GM21619 (cell line): Measurements from ENCODE around the gene TFIP11.

Experiments used
- ATAC-seq: cut with Tn5 transposase; IDR thresholded peaks from one replicate; pipeline ENCODE4 v1.9.1; 2021; ENCODE audit not compliant: unreplicated experiment

TFIP11 gene

DNA sequence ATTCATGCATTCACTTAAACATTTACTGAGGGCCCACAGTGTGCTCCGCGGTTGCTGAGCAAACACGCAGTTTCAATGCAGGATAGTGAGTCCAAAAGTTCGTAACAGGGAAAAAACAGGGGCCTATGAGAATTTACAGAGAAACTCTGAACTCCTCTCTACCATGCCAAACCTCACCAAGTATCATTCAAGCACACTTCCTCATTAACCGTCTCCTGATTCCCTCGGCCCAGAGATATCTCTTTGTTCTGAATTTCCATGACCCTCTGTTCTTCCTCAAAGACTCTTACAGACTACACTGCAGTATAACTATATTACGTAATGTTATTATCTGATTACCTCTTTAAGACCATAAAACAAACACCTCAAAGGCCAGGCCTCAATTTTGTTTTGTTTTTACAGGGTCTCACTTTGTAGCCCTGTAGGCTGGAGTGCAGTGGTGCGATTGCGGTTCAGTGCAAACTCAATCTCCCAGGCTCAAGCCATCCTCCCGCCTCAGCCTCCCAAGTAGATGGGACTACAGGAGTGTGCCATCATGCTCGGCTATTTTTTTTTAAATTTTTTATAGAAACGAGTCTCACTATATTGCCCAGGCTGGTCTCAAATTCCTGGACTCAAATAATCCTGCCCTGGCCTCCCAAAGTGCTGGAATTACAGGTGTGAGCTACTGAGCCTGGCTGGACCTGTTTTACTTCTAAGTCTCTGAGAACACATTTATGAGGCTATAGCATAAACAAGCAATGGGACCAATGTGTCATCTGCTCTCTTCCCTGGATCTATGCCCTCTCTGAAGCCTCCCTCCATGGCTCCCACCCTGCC is 32.3 kb downstream of the TFIP11 start:
- ATAC-seq: no peak

DNA sequence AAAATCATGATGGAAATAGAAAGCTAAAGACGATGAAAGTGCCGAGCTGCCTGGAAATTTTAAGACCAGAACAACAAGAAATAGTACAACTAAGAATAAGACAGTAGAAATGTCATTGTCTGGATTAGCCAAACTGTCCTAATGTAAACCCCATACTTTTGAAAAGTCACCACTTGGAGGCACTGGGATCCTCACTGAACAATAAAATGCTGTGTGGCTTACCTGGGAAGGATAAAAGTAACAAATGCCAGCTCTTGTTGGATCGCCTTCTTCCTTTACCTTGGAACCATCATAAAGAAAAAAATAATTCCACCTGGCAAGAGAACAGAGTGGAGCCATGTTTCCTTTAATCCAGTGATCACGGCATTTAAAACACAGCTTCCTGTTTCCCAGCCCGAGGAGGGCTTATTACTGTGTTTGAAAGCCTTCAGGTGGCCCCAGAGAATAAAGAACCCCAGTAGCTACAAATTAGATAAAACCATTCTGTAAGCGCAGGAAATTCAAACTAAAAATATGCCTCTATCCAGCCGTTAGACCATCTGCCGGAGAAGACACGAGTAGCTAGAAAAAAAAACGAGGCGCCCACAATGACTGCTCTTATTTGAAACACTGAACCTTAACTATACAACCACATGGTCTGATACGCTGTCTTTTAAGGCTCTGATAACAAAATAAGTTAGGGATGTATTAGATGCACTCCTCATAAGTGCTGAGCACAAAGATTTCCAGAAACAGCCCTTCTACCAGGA is 33.1 kb downstream of the TFIP11 start:
- ATAC-seq: no peak

DNA sequence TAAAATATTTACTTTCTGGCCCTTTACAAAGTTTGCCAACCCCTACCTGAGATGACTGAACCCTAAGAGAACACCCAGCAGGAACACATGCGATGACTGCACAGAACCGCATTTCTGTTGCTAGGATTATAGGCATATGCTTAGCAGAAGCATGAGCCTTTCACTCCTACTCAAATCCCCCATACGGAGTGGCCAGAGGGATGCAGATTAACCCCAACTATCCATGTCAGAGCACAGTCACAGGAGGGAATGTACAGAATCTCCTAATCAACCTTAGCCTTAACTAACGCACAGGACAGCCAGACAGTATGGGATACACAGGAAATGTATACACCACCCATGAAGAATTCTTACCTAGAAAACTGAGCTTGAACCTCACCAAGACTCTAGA is 34.9 kb downstream of the TFIP11 start:
- ATAC-seq: no peak

DNA sequence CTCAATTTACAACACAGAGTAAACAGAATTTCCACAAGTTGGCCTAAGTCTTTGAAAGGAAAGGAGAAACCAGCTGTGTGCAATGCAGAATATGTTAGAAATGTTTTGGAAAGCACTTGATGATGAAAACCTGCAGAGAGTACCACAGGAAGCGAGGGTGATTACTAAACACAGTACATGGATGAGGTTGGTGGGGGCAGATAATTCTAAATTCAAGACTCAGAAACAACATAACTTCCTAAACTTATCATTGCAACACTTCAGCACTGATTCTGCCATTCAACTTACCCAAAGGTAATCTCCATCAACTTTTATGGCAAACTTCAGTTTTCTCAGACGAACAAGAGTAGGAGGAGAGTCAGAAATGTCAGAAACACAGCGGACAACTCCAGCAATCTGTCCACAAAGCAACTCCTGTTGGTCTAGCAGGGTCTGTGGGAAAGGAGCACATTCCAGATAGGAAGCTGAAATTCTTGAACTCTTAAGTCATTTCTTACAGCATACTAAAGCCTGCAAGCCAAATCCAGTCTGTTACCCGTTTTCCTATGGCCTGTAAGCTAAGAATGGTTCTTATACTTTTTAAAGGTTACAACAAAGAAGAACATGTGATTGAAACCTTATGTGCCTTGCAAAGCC is 35.5 kb downstream of the TFIP11 start:
- no peak for ATAC-seq

DNA sequence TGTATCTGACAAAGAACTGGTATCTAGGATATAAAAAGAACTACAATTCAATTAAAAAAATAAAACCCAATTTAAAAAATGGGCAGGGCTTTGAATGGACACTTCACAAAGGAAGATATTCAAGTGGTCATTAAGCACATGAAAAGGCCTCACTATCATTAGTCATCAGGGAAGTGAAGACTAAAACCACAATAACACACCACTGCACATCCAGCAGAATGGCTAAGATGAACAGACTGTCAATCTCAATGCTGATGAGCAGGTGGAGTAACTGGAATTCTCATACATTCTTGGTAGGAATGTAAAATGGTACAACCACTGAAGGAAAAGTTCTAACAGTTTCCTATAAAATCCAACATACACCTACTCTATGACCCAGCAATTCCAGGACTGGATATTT is 37.6 kb downstream of the TFIP11 start:
- ATAC-seq: no peak

DNA sequence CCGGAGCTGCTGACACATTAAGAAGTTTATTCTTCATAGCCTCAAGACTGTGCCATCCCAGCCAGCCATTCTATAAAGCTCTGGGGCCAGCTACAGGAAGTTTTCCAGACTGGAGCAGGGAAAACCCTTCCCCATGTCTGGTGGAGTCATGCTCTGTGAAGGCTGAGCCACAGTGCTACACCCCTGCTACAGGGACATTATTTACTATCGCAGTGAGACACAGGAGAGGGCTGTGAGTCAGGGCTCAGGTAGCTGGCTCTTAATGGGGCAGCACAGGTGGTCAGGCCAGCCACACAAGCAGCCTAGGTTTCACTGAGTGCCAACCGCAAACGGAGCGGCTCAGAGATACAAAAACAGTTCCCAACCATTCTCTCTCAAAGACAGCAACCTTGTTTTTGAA is 40.8 kb downstream of the TFIP11 start:
- ATAC-seq: no peak

DNA sequence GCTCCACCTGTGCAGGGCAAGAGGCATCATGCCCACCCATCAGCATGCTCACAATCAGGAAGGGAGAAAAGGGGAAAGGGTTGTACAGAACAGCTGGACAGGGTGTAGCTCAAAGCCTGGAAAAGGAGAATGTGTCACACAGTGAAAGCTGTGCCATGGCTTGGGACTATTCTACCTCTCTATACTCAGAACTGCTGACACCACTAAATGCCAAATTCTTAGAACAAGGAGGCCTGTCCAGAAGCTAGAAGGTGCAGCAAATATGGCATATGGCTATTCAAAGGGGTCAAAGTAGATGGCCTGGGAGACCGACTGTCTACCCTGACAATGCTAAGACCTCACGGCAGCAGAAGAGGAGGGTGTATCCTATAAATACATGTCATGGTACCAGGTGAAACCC is 41.5 kb downstream of the TFIP11 start:
- ATAC-seq: no peak

DNA sequence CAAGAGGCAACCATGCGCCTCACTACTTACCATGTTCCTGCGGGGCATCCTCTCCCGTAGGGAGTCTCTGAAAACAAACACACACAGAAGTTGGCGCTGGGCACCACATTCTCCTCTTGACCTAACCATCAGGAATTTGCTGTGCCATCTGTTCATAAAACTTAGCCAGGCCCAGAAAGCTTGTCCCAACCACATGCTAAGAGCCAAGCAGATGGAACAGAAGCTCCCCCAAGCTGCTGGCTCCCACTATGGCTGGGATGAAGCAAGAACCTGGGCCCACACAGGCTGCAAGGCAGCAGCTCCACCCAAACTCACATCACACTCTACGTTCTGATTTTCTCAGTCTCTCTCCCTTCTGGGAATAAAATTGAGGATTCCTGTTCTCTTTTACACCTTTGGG is 46.1 kb downstream of the TFIP11 start:
- ATAC-seq: no peak

DNA sequence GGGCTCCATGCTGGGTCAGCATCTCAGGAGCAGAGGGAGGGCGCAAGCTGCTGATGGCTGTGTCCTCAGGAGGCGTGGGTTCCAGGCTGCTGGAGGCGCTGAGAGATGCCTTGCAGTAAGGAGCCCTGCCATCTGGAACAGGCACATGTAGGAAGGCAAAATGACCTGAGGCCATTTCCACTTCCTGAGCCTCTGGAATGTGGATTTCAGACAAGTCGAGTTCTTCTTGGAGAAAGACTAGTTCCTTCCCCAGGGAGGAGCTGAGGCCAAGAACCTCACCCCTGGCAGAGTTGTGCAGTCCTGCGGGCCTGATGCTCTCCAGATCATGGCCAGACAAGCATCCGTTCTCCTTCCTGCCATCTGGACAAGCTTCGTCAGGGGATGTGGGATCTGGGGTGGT is 48.0 kb downstream of the TFIP11 start:
- no peak for ATAC-seq

DNA sequence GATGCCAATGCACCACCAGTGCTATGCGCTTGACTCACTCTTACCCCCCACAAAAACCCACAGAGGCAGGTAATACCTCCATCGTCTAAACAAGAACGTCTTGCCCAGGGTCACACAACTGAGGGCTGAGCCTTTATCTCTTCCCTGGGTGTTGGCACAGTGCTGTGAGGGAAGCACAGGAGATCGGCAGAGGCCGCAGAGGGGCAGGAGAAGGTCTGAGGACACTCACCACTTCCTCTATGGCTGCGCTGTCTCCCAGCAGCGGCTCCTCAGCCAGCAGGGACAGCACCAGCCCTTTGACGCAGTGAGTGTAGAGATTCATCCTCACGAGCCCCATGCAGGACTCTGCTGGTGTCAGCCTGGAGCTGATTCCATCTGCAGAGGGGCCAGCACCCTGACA is 48.6 kb downstream of the TFIP11 start:
- no peak for ATAC-seq

DNA sequence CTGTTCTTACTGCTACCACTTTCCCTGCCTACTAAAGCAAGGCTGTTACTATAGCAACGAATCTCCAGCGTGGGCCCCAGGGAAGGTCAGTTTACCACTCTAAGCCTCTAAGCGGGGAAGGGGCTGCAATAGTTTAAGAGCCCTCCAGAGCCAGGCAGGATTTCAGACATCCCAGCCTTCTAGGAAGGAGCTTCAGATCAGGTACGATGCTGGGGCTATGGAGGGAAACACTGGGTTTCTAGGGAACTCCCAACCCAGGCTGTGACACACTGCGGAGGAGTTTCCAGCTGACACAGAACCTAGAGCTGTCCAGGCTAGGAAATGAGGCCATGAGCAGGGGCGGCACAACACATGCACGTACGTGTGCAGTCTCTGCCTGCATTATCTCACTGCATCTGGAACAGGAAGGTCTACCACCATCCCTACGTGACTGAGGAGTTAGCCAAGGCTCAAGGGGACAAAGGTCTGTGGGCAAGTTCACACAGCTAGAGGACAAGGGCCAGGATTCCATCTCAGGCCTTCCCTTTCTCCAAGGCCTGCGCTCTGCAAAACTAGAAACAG is 49.1 kb downstream of the TFIP11 start:
- no peak for ATAC-seq

DNA sequence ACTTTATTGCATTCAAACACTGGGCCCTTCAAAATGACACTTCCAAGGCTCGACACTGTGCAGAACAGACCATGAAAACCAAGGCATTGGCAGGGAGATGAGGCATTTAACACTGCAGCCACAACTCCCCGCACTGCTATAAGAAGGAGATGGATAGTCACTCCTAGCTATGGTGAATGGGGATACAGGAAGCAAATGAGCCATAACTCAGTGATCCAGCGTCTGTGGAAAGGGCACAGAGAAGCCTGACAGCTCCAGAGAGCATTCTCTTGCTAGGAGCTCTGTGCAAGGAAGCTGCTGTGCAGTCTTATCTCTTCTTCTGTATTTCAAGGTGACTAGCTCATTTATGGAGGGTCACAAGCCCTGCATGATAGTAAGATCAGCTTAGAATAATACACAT is 49.6 kb downstream of the TFIP11 start:
- ATAC-seq: no peak

DNA sequence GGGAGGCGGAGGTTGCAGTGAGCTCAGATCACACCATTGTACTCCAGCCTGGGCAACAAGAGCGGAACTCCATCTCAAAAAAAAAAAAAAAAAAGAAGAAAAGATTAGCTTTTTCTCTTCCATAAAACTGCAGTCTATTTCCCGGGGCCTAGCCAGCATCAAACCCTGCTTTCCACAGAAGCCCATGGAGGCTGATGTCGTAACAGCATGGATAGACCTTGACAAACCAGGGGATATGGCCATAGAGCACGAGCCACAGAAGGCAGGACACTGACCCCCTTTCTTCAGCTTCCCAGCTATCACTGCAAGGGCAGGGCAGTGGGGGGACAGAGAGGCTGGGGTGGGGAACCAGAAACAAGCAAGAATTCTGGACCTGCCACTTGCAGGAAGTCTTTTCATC is 50.2 kb downstream of the TFIP11 start:
- no peak for ATAC-seq

DNA sequence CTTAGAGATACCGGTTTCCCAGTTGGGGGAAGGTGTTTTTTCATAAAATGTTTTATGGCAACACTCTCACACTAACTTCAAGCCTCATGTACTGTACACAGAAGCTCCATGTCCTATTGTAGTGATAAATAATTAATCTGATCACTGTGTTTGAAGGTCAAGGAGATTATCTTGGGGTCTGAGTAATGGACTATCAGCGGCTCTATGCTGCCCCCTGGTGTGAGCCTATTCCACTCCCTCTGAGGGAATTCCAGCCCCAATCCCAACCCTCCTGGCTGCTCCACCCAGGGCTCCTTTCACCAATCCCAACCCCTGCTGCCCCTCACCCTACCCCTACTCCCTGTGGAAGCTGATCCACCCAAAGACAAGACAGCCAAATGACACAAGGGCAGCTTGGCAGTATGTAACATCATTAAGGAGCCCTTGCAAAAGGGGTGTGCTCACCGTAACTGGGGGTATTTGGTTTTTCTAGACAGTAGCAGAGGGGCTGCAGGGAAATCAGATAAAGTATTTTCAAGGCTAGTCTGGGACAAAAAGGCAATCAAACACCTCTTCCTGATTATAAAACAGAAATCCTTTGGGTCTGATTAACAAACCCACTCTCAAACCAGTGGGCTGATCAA is 51.0 kb downstream of the TFIP11 start:
- no peak for ATAC-seq

DNA sequence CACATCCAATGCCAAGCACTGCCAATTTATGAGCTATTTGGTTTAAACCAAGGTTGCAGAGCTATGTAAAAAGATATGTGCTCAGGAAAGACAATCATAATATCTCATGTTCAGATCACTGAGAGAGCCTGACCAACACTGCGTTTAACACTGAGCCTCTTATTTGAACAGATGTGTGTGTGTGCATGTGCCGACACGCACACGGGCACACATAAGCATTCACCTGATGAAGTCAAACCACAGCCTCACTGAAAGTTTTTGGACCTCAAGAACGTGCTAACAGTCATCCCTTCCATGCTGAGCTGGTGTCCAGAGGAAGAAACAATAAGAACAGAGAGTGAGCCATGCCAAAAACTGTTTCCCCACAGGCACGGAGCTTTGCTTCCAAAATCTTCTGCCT is 52.1 kb downstream of the TFIP11 start:
- no peak for ATAC-seq

DNA sequence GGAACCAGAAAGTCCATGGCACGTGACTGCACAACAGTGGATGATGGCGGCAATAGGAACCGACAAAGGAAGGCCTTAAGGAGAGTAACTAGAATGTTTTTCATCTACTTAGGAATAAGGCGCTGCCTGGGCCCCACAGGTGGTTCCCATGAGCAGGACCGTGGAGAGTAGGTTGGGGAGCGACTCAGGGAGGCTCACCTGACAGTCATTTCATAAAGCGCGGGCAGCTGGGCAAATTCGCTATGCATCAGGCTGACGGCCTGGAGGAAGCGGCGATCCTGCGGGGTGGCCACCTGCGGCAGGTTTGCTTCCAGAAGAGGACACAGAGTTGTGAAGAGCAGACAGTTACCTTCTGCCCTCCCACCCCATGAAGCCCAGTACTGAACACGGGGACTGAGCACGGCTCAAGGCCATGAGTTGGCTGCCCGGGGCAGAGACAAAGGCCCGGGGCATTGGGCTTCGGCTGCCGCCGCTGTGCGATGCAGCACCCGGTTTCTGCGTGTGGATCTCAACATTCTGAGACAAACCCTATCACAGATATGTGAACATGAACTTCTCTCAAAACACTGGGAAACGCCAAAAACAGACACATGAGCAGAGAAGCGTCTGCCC is 54.5 kb downstream of the TFIP11 start:
- no peak for ATAC-seq

DNA sequence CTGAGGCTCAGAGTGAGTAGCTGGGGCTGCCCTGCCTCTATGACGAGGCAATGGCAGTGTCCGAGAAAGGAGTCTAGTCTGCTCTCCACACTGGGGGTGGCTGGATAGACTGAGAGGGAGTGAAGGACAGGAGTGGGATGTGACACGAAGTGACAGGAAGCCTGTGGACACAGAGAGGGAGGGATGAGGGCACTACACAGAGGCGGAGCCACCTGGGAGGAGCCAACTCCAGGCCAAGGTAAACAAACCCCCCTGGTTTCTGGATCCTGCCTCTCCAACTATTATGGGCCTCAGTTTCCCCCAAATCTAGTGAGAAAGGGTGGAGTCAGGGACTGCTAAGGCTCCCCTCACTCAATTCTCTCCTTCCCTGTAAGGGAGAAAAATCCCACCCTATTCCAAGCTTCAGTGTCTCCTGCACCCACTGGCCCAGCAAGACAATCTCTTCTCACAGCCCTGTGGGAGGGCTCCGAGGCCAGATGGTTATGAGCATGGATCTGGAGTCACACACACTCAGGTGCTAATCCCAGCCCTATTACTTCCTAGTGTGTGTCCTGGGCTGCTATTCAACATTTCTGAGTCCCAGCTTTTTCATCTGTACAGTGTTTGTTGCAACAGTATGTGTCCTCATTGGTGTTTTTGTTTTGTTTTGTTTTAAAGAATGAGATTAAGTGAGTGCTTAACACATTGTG is 58.3 kb downstream of the TFIP11 start:
- no peak for ATAC-seq

DNA sequence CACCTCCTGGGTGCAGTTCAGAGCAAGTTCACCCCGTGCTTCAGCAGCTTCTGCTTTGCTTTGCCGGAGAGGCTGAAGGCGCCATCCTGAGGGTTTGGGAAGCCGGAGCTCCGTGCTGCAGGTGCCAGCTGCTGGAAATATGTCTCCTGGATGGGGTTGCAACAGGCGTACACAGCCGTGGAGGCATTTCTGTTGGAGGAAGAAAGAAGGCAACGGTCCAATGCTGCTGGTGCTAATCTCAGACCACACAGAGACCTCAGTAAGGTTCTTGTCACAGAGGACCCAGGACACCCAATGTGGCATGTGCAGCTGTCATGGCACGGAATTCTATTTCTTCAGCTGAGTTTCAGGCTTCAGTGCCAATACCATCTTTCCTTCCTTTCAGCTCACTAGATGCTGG is 59.1 kb downstream of the TFIP11 start:
- ATAC-seq: no peak

DNA sequence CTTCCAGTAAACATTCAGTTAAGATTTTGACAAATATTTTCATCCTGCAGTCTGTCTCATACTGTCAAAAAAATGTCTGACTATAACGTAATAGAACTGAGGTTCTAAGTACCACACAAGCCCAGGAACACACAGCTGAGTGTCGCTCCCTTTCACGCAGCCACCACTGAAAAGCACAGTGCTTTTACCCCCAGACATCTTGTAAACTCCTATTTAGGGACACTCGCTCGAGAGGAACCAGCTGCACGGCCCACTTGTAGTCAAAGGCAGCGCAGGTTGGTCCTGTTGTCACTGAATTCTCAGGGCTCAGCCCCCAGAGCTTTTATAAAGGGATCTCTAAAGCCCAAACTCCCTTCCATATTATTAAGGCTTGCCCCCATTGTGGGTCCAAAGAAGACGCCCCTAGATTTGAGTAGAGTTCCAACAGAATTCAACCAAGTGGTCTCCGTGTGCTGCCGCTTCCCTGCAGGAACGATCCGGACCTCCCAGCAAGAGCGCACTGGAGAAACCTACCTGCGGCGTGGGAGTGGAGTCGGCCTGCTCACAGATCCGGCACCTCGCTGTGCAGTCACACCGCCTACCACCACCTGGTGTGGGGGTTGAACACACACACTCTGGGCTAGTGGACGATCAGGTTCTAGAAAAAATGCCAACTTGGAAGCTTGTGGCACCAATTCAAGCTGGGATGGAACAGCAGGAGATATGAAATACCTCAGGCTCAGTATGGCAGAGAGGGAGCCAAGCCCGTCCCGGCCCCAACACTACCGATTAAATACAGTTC is 59.8 kb downstream of the TFIP11 start:
- ATAC-seq: no peak
